Stimulated activated effector memory CD8-positive, alpha-beta T cell treated with anti-CD3 and anti-CD28 coated beads, Interleukin-12 subunit alpha, Interleukin-12 subunit beta, amount 100 ng/mL, for 72 hours (primary cell): ENCODE data around the gene HKDC1.
"Not testable (repeated sequence)": the region's sequence is repeated elsewhere in the genome, so short reads cannot be mapped to it uniquely, and the experiment has no call there.

Source experiments
- ATAC-seq: fragments of 150-1000 bp; cut with Tn5 transposase; 2 replicates; pipeline ENCODE4 v1.10.0; 2021
- DNase-seq, 2 donors: peaks; one replicate each; pipeline ENCODE4 v3.0.0; 2021 to 2022; ENCODE audit warnings: low spot score in 2 of 2
- H3K27ac Mint-ChIP-seq: one replicate; pipeline ENCODE4 v1.8.0; 2022; ENCODE audit warnings: mild to moderate bottlenecking, mixed read lengths
- H3K36me3 Mint-ChIP-seq: one replicate; pipeline ENCODE4 v1.8.0; 2022; ENCODE audit warnings: mild to moderate bottlenecking, mixed read lengths
- H3K4me1 Mint-ChIP-seq: one replicate; pipeline ENCODE4 v1.8.0; 2022; ENCODE audit warnings: mixed read lengths
- H3K4me3 Mint-ChIP-seq: one replicate; pipeline ENCODE4 v1.8.0; 2022; ENCODE audit warnings: mild to moderate bottlenecking, mixed read lengths
- H3K9me3 Mint-ChIP-seq: one replicate; pipeline ENCODE4 v1.8.0; 2022; ENCODE audit warnings: mixed read lengths

HKDC1 gene

GRCh38 chr10:69220041-69220451, at the start of gene HKDC1:
Gene HKDC1, plus strand, starts transcription at chr10:69220332. Its CDS starts 104 bp downstream, at chr10:69220436.
- Mint-ChIP-seq H3K27ac (no peak within 1 kb of the TSS), H3K9me3 (no peaks in the 10 kb centered on the region), H3K4me3 (no peak within 1 kb of the TSS), H3K4me1 (peaks cover 47% of the 10 kb centered on the region), H3K36me3 (no peaks in the 10 kb centered on the region)
- DNase-seq = no peak
- no peak for ATAC-seq

- no peak for ATAC-seq
- Mint-ChIP-seq H3K4me1 (no peaks in the 10 kb centered on the region), H3K4me3 (no peak overlapping the region), H3K9me3 (no peaks in the 10 kb centered on the region), H3K27ac (no peak overlapping the region), H3K36me3 (peaks cover 62% of the 10 kb centered on the region)
- DNase-seq = no peak
Measured at GRCh38 chr10:69172241-69172982, 47.7 kb upstream of the HKDC1 start.

GRCh38 chr10:69175326-69175725, 44.8 kb upstream of the HKDC1 start:
- not testable (repeated sequence) for H3K4me3 Mint-ChIP-seq, DNase-seq, ATAC-seq, H3K27ac Mint-ChIP-seq, H3K9me3 Mint-ChIP-seq
- Mint-ChIP-seq H3K4me1 (peaks cover 11% of the 10 kb centered on the region), H3K36me3 (peaks cover 43% of the 10 kb centered on the region)

- no peaks in the 10 kb centered on the region for H3K9me3 Mint-ChIP-seq
- no peak overlapping the region for H3K27ac Mint-ChIP-seq
- H3K4me1 Mint-ChIP-seq = peaks cover 23% of the 10 kb centered on the region
- H3K36me3 Mint-ChIP-seq = peaks cover 36% of the 10 kb centered on the region
- no peak for DNase-seq
- ATAC-seq = no peak
- H3K4me3 Mint-ChIP-seq = no peak overlapping the region
Measured at GRCh38 chr10:69176823-69177222, 43.3 kb upstream of the HKDC1 start.

GRCh38 chr10:69179089-69179742, 40.9 kb upstream of the HKDC1 start:
- DNase-seq (peak; percentile 6 to 67), ATAC-seq (peak; percentile 55)
- Mint-ChIP-seq H3K9me3 (no peaks in the 10 kb centered on the region), H3K4me1 (peaks cover 41% of the 10 kb centered on the region), H3K36me3 (peaks cover 37% of the 10 kb centered on the region), H3K27ac (peak overlapping the region; percentile 100), H3K4me3 (peak overlapping the region; percentile 90)

- Mint-ChIP-seq H3K4me1 (peaks cover 48% of the 10 kb centered on the region), H3K27ac (peak within 1 kb of the TSS; percentile 100), H3K4me3 (peak within 1 kb of the TSS; percentile 90), H3K36me3 (peaks cover 42% of the 10 kb centered on the region), H3K9me3 (no peaks in the 10 kb centered on the region)
- ATAC-seq (peak; percentile 90), DNase-seq (peak; percentile 93 to 96)
Measured at GRCh38 chr10:69179743-69180524, 40.2 kb upstream of the HKDC1 start, which contains the start of gene SUPV3L1. Gene SUPV3L1, plus strand, starts transcription at chr10:69180234. Its CDS starts 58 bp downstream, at chr10:69180292.

GRCh38 chr10:69180525-69181204, 39.5 kb upstream of the HKDC1 start:
- H3K9me3 Mint-ChIP-seq = no peaks in the 10 kb centered on the region
- H3K4me1 Mint-ChIP-seq = peaks cover 55% of the 10 kb centered on the region
- H3K4me3 Mint-ChIP-seq = peak overlapping the region; percentile 90
- H3K36me3 Mint-ChIP-seq = peaks cover 49% of the 10 kb centered on the region
- peak; percentile 52 for ATAC-seq
- peak overlapping the region; percentile 100 for H3K27ac Mint-ChIP-seq
- peak in 1 of 2 donors; percentile 58 for DNase-seq

- Mint-ChIP-seq H3K36me3 (peaks cover 57% of the 10 kb centered on the region), H3K4me3 (peak overlapping the region; percentile 90), H3K27ac (peak overlapping the region; percentile 100), H3K9me3 (no peaks in the 10 kb centered on the region), H3K4me1 (peaks cover 56% of the 10 kb centered on the region)
- no peak for DNase-seq
- no peak for ATAC-seq
Measured at GRCh38 chr10:69181433-69181832, 38.7 kb upstream of the HKDC1 start.

GRCh38 chr10:69182005-69182404, 38.1 kb upstream of the HKDC1 start:
- ATAC-seq (no peak), DNase-seq (no peak)
- Mint-ChIP-seq H3K9me3 (no peaks in the 10 kb centered on the region), H3K36me3 (peaks cover 63% of the 10 kb centered on the region), H3K27ac (no peak overlapping the region), H3K4me1 (peaks cover 56% of the 10 kb centered on the region), H3K4me3 (no peak overlapping the region)

- ATAC-seq (no peak), DNase-seq (no peak)
- H3K9me3 Mint-ChIP-seq = no peaks in the 10 kb centered on the region
- H3K4me3 Mint-ChIP-seq = no peak overlapping the region
- H3K4me1 Mint-ChIP-seq = peaks cover 35% of the 10 kb centered on the region
- H3K36me3 Mint-ChIP-seq = peaks cover 90% of the 10 kb centered on the region
- no peak overlapping the region for H3K27ac Mint-ChIP-seq
Measured at GRCh38 chr10:69186524-69186923, 33.6 kb upstream of the HKDC1 start.

GRCh38 chr10:69201045-69201444, 19.1 kb upstream of the HKDC1 start:
- peaks cover 32% of the 10 kb centered on the region for H3K4me1 Mint-ChIP-seq
- no peaks in the 10 kb centered on the region for H3K9me3 Mint-ChIP-seq
- peaks cover 91% of the 10 kb centered on the region for H3K36me3 Mint-ChIP-seq
- no peak overlapping the region for H3K4me3 Mint-ChIP-seq
- no peak for ATAC-seq
- H3K27ac Mint-ChIP-seq = peak overlapping the region; percentile 80
- no peak for DNase-seq

GRCh38 chr10:69202332-69202731, 17.8 kb upstream of the HKDC1 start:
- Mint-ChIP-seq H3K4me3 (no peak overlapping the region), H3K36me3 (peaks cover 91% of the 10 kb centered on the region), H3K9me3 (no peaks in the 10 kb centered on the region), H3K27ac (peak overlapping the region; percentile 15), H3K4me1 (peaks cover 38% of the 10 kb centered on the region)
- ATAC-seq (peak; percentile 67), DNase-seq (no peak)

GRCh38 chr10:69208761-69209160, 11.4 kb upstream of the HKDC1 start:
- Mint-ChIP-seq H3K9me3 (no peaks in the 10 kb centered on the region), H3K27ac (no peak overlapping the region), H3K36me3 (peaks cover 51% of the 10 kb centered on the region), H3K4me3 (no peak overlapping the region), H3K4me1 (peaks cover 29% of the 10 kb centered on the region)
- no peak for DNase-seq
- ATAC-seq = no peak

- Mint-ChIP-seq H3K4me1 (peaks cover 37% of the 10 kb centered on the region), H3K9me3 (no peaks in the 10 kb centered on the region), H3K36me3 (peaks cover 45% of the 10 kb centered on the region), H3K27ac (peak overlapping the region; percentile 79), H3K4me3 (no peak overlapping the region)
- DNase-seq (no peak), ATAC-seq (no peak)
Measured at GRCh38 chr10:69209787-69210484, 10.2 kb upstream of the HKDC1 start.
